ENCODE data around the gene TCN2. TPM values are rescaled to one million over a fixed set of nuclear protein-coding genes. Genes with fewer than 3 reads are reported as not detected.

TCN2 gene
- total RNA-seq, 1 experiment from 2014 or later, result 2.4 TPM

DNA sequence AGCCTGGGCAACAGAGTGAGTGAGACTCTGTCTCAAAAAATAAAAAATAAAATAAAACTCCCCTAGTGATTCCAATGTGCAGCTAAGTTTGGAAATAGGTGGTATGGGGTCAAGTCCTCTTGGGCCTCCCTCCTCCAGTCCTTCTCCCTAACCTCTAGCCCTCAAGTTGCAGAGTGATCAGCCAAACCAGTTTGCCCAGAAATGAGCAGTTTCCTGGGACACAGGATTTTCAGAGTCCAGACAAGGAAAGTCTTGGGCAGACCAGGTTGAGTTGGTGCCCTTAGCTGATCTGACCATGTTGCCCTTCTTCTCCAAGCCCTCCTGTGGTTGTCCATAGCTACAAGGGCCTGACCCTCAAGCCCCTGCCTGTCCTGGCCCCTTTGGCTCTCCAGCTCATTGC is 7.9 kb downstream of the TCN2 start:
- Histone ChIP-seq H3K27me3 (ENCODE audit: control insufficient read depth, insufficient read depth, low read length) (no peaks in the 10 kb centered on the region), H3K36me3 (ENCODE audit: control insufficient read depth, insufficient read depth, low read length) (no peaks in the 10 kb centered on the region), H3K9me3 (ENCODE audit: control insufficient read depth, insufficient read depth, low read depth, low read length) (no peaks in the 10 kb centered on the region), H3K27ac (ENCODE audit: low read length) (no peak overlapping the region), H3K4me1 (ENCODE audit: control insufficient read depth, insufficient read depth, low read length) (no peaks in the 10 kb centered on the region), H3K4me3 (ENCODE audit: low read depth in 2 of 2, low read length in 2 of 2) (no peak overlapping the region)
- ChIA-PET CTCF (no interaction called here), POLR2A (interaction anchor here (0.7 kb wide), 1 partner anchor 570 kb away, joined by 4 read pairs; no protein-coding TSS in a partner anchor)
- in situ Hi-C loops (cut with HindIII; ENCODE audit: low pct_unique_long_range_greater_than_20kb, low sequenced_read_pairs), result no loop called here
- TF ChIP-seq SIN3A (IDR thresholded peaks at IDR 0.05; ENCODE audit: borderline replicate concordance, insufficient read depth, low read depth, low read length) (no peak), TCF7L2 (IDR thresholded peaks at IDR 0.05; ENCODE audit: low read depth, low read length) (no peak), POLR2AphosphoS5 (IDR thresholded peaks at IDR 0.05; ENCODE audit: low read depth, low read length) (no peak)
- TF ChIP-seq, protein P1, sequence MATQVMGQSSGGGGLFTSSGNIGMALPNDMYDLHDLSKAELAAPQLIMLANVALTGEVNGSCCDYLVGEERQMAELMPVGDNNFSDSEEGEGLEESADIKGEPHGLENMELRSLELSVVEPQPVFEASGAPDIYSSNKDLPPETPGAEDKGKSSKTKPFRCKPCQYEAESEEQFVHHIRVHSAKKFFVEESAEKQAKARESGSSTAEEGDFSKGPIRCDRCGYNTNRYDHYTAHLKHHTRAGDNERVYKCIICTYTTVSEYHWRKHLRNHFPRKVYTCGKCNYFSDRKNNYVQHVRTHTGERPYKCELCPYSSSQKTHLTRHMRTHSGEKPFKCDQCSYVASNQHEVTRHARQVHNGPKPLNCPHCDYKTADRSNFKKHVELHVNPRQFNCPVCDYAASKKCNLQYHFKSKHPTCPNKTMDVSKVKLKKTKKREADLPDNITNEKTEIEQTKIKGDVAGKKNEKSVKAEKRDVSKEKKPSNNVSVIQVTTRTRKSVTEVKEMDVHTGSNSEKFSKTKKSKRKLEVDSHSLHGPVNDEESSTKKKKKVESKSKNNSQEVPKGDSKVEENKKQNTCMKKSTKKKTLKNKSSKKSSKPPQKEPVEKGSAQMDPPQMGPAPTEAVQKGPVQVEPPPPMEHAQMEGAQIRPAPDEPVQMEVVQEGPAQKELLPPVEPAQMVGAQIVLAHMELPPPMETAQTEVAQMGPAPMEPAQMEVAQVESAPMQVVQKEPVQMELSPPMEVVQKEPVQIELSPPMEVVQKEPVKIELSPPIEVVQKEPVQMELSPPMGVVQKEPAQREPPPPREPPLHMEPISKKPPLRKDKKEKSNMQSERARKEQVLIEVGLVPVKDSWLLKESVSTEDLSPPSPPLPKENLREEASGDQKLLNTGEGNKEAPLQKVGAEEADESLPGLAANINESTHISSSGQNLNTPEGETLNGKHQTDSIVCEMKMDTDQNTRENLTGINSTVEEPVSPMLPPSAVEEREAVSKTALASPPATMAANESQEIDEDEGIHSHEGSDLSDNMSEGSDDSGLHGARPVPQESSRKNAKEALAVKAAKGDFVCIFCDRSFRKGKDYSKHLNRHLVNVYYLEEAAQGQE (IDR thresholded peaks at IDR 0.05; ENCODE audit: insufficient read depth in 1 of 2, low read depth in 2 of 2, low read length in 1 of 2), result no peak
- TF ChIP-seq, protein P2, sequence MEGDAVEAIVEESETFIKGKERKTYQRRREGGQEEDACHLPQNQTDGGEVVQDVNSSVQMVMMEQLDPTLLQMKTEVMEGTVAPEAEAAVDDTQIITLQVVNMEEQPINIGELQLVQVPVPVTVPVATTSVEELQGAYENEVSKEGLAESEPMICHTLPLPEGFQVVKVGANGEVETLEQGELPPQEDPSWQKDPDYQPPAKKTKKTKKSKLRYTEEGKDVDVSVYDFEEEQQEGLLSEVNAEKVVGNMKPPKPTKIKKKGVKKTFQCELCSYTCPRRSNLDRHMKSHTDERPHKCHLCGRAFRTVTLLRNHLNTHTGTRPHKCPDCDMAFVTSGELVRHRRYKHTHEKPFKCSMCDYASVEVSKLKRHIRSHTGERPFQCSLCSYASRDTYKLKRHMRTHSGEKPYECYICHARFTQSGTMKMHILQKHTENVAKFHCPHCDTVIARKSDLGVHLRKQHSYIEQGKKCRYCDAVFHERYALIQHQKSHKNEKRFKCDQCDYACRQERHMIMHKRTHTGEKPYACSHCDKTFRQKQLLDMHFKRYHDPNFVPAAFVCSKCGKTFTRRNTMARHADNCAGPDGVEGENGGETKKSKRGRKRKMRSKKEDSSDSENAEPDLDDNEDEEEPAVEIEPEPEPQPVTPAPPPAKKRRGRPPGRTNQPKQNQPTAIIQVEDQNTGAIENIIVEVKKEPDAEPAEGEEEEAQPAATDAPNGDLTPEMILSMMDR (IDR thresholded peaks at IDR 0.05), result no peak
- no TSS peak for BruUV-seq (replicated peaks)
- ATAC-seq (no peak), DNase-seq (ENCODE audit: low read depth, low spot score) (no peak)
- intact Hi-C loops (cut with micrococcal nuclease; ENCODE audit: unreplicated experiment), result no loop called here

DNA sequence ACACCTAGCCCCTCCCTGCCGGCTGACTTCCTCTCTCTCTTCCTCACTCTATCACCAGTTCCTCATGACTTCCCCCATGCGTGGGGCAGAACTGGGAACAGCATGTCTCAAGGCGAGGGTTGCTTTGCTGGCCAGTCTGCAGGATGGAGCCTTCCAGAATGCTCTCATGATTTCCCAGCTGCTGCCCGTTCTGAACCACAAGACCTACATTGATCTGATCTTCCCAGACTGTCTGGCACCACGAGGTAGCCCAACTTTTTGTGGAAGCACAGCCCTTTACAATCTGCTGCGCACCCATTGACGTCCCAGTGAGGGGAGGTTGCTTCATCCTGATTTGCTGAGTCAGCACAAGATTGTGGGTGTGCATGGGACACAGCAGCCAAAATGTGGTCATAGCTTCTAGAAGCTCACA is 8.6 kb downstream of the TCN2 start:
- intact Hi-C loops (cut with micrococcal nuclease; ENCODE audit: unreplicated experiment), result no loop called here
- Histone ChIP-seq H3K4me3 (ENCODE audit: low read depth in 2 of 2, low read length in 2 of 2) (no peak overlapping the region), H3K4me1 (ENCODE audit: control insufficient read depth, insufficient read depth, low read length) (no peaks in the 10 kb centered on the region), H3K9me3 (ENCODE audit: control insufficient read depth, insufficient read depth, low read depth, low read length) (no peaks in the 10 kb centered on the region), H3K27me3 (ENCODE audit: control insufficient read depth, insufficient read depth, low read length) (no peaks in the 10 kb centered on the region), H3K27ac (ENCODE audit: low read length) (no peak overlapping the region), H3K36me3 (ENCODE audit: control insufficient read depth, insufficient read depth, low read length) (no peaks in the 10 kb centered on the region)
- no TSS peak for BruUV-seq (replicated peaks)
- TF ChIP-seq TCF7L2 (IDR thresholded peaks at IDR 0.05; ENCODE audit: low read depth, low read length) (no peak), POLR2AphosphoS5 (IDR thresholded peaks at IDR 0.05; ENCODE audit: low read depth, low read length) (no peak), SIN3A (IDR thresholded peaks at IDR 0.05; ENCODE audit: borderline replicate concordance, insufficient read depth, low read depth, low read length) (no peak)
- TF ChIP-seq, protein P2 (IDR thresholded peaks at IDR 0.05), result no peak
- TF ChIP-seq, protein P1 (IDR thresholded peaks at IDR 0.05; ENCODE audit: insufficient read depth in 1 of 2, low read depth in 2 of 2, low read length in 1 of 2), result no peak
- POLR2A ChIA-PET, result no interaction called here
- CTCF ChIA-PET, result interaction anchor here (0.7 kb wide), 1 partner anchor 14 kb away, joined by 3 read pairs; no protein-coding TSS in a partner anchor
- no peak for DNase-seq (ENCODE audit: low read depth, low spot score)
- ATAC-seq, result no peak
- in situ Hi-C loops (cut with HindIII; ENCODE audit: low pct_unique_long_range_greater_than_20kb, low sequenced_read_pairs), result no loop called here
